ENCODE measurements around the gene NELFE.
"Not testable (repeated sequence)": the region's sequence is repeated elsewhere in the genome, so short reads cannot be mapped to it uniquely, and the experiment has no call there.

Gene NELFE

DNA sequence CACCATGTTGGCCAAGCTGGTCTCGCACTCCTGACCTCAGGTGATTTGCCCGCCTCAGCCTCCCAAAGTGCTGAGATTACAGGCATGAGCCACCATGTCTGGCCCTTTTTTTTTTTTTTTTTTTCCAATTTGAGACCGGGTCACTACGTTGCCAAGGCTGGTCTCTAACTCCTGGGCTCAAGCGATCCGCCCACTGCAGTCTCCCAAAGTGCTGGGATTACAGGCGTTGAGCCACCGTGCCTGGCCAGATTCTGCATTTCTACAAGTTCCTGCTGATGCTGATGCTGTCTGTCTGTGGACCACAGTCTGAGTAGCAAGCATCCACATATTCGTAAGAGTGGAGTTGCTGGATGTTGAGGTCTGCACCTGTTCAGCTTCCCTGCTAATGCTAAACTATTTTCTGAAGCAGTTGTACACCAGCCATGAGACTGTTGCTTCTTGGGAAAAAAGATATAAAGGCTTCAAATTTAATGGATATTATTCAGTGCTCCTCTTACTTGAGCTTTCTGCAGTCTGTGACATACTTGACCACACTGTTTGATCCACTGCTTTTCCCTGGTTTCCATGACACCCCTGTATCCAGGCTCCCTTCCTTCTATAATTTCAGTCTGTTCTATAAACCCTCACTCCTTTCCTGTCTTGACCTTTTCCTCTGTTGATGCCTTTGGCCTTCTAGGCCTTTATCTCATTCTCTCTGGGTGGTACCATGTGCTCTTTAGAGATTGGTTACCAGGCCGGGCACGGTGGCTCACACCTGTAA, 46.8 kb downstream of the NELFE start:
- no peaks in the 10 kb centered on the region for H3K4me1 ChIP-seq (ENCODE audit: control insufficient read depth, insufficient read depth, low read length, poor library complexity, severe bottlenecking)
- H3K27ac ChIP-seq (ENCODE audit: low read depth, low read length, severe bottlenecking) = no peak overlapping the region
- no peaks in the 10 kb centered on the region for H3K9me3 ChIP-seq (ENCODE audit: control insufficient read depth, low read length)
- H3K36me3 ChIP-seq (ENCODE audit: control insufficient read depth, insufficient read depth, low read length) = no peaks in the 10 kb centered on the region
- H3K4me3 ChIP-seq (ENCODE audit: extremely low read depth, insufficient read depth, low read length, poor library complexity, severe bottlenecking) = no peak overlapping the region
- WGBS, 2 experiments (ENCODE audit: insufficient coverage in 2 of 2) = 77 to 81% methylated on average over 10 to 11 of the region's 11 CpGs

DNA sequence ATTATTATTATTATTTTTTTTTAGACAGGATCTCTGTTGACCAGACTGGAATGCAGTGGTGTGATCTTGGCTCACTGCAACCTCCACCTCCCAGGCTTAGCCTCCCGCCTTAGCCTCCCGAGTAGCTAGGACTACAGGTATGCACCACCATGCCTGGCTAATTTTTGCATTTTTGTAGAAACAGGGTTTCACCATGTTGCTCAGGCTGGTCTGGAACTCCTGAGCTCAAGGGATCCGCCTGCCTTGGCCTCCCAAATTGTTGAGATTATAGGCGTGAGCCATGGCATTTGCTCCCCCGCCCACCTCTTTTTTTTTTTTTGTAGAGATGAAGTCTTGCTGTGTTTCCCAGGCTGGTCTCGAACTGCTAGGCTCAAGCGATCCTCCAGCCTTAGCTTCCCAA, 49.5 kb downstream of the NELFE start:
- not testable (repeated sequence) for H3K36me3 ChIP-seq (ENCODE audit: control insufficient read depth, insufficient read depth, low read length); H3K9me3 ChIP-seq (ENCODE audit: control insufficient read depth, low read length); H3K4me3 ChIP-seq (ENCODE audit: extremely low read depth, insufficient read depth, low read length, poor library complexity, severe bottlenecking); H3K4me1 ChIP-seq (ENCODE audit: control insufficient read depth, insufficient read depth, low read length, poor library complexity, severe bottlenecking); H3K27ac ChIP-seq (ENCODE audit: low read depth, low read length, severe bottlenecking)
- 81 to 84% methylated on average over 7 of the region's 7 CpGs for WGBS, 2 experiments (ENCODE audit: insufficient coverage in 2 of 2)

DNA sequence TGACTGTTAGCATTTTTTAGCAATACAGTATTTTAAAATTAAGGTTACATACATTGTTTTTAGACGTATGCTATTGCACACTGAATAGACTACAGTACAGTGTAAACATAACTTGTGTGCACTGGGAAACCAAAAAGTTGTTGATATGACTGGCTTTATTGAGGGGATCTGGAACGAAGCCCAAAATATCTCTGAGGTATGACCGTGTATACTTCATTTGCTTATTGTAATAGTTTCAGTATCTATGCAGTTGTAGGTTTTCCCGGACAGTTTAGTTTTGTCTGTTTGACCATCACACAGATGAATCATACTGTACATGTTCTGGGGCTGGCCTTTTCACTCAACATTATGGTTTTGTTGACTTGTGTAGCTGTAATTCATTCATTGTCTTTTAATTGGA, 50.0 kb downstream of the NELFE start:
- H3K9me3 ChIP-seq (ENCODE audit: control insufficient read depth, low read length) = no peaks in the 10 kb centered on the region
- H3K4me3 ChIP-seq (ENCODE audit: extremely low read depth, insufficient read depth, low read length, poor library complexity, severe bottlenecking) = no peak overlapping the region
- H3K27ac ChIP-seq (ENCODE audit: low read depth, low read length, severe bottlenecking) = no peak overlapping the region
- no peaks in the 10 kb centered on the region for H3K36me3 ChIP-seq (ENCODE audit: control insufficient read depth, insufficient read depth, low read length)
- H3K4me1 ChIP-seq (ENCODE audit: control insufficient read depth, insufficient read depth, low read length, poor library complexity, severe bottlenecking) = no peaks in the 10 kb centered on the region
- 93% methylated on average over 2 of the region's 4 CpGs; no CpG with 5 or more reads in 1 of the 2 experiments for WGBS, 2 experiments (ENCODE audit: insufficient coverage in 2 of 2)

DNA sequence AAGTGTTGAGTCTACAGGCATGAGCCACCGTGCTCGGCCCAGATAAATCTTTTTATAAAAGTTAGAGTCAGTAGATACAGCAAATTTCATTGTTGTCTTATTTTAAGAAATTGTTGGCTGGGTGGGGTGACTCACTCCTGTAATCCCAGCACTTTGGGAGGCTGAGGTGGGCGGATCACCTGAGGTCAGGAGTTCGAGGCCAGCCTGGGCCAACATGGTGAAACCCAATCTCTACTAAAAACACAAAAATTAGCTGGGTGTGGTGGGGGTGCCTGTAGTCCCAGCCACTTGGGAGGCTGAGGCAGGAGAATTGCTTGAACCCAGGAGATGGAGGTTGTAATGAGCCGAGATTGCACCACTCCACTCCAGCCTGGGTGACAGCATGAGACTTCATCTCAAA, 50.5 kb downstream of the NELFE start:
- not testable (repeated sequence) for H3K4me3 ChIP-seq (ENCODE audit: extremely low read depth, insufficient read depth, low read length, poor library complexity, severe bottlenecking); H3K4me1 ChIP-seq (ENCODE audit: control insufficient read depth, insufficient read depth, low read length, poor library complexity, severe bottlenecking); H3K36me3 ChIP-seq (ENCODE audit: control insufficient read depth, insufficient read depth, low read length); H3K27ac ChIP-seq (ENCODE audit: low read depth, low read length, severe bottlenecking); H3K9me3 ChIP-seq (ENCODE audit: control insufficient read depth, low read length)
- 86% methylated on average over 3 of the region's 5 CpGs; no CpG with 5 or more reads in 1 of the 2 experiments for WGBS, 2 experiments (ENCODE audit: insufficient coverage in 2 of 2)

DNA sequence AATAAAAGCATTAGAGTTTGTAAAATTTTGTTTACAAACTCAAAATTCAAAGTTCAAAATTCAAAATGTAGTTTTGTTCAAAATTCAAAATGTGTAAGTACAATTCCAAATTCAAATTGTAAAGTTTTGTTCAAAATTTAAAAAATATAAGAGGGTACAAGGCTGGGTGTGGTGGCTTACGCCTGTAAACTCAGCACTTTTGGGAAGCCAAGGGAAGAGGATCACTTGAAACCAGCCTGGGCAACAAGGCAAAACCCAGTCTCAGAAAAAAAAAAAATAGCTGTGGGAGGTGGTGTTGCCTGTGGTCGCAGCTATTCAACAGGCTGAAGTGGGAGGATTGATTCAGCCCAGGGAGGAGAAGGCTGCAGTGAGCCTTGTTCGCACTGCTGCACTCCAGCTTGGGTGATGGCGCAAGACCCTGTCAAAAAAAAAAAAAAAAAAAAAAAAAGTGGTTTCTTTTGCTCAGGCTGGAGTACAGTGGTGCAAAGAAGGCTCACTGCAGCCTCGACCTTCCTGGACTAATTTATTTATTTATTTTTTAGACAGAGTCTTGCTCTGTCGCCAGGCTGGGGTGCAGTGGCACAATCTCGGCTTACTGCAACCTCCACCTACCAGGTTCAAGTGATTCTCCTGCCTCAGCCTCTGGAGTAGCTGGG, 51.5 kb downstream of the NELFE start:
- Histone ChIP-seq H3K9me3 (ENCODE audit: control insufficient read depth, low read length) (no peaks in the 10 kb centered on the region), H3K36me3 (ENCODE audit: control insufficient read depth, insufficient read depth, low read length) (no peaks in the 10 kb centered on the region), H3K27ac (ENCODE audit: low read depth, low read length, severe bottlenecking) (no peak overlapping the region), H3K4me1 (ENCODE audit: control insufficient read depth, insufficient read depth, low read length, poor library complexity, severe bottlenecking) (no peaks in the 10 kb centered on the region), H3K4me3 (ENCODE audit: extremely low read depth, insufficient read depth, low read length, poor library complexity, severe bottlenecking) (no peak overlapping the region)
- WGBS, 2 experiments (ENCODE audit: insufficient coverage in 2 of 2) = 74 to 100% methylated on average over 2 to 4 of the region's 7 CpGs

DNA sequence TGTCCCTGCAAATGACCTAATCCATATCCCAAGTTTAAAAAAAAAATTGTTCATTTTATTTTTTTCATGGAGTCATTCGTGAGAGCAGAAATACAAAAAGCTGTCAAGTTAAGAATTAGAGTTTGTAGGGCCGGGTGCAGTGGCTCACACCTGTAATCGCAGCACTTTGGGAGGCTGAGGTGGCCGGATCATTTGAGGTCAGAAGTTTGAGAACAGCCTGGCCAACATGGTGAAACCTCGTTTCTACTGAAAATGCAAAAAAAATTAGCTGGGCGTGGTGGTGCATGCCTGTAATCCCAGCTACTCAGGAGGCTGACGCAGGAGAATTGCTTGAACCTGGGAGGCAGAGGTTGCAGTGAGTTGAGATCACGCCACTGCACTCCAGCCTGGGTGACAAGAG, 52.0 kb downstream of the NELFE start:
- not testable (repeated sequence) for H3K9me3 ChIP-seq (ENCODE audit: control insufficient read depth, low read length); H3K27ac ChIP-seq (ENCODE audit: low read depth, low read length, severe bottlenecking); H3K4me1 ChIP-seq (ENCODE audit: control insufficient read depth, insufficient read depth, low read length, poor library complexity, severe bottlenecking); H3K36me3 ChIP-seq (ENCODE audit: control insufficient read depth, insufficient read depth, low read length); H3K4me3 ChIP-seq (ENCODE audit: extremely low read depth, insufficient read depth, low read length, poor library complexity, severe bottlenecking)
- 88 to 92% methylated on average over 7 of the region's 8 CpGs for WGBS, 2 experiments (ENCODE audit: insufficient coverage in 2 of 2)

DNA sequence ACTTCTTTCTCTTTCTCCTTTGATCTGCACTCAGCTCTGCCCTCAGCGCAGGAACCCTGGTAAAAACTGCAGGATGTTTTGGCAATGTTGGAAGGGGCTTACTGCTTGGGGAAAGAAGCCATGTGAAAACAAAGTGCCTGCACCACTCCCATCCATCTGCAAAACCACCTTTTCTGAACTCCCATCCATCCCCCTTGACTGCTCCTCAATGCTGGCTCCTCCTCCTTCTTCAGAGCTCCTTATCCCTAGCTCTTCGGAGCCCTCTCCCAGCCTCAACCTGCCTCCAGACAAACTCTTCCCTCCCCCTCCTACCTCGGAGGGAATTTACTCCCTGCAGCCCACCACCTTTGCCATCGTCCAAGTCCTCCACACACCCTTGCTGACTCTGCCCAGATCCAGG, 52.6 kb downstream of the NELFE start:
- Histone ChIP-seq H3K4me3 (ENCODE audit: extremely low read depth, insufficient read depth, low read length, poor library complexity, severe bottlenecking) (no peak overlapping the region), H3K4me1 (ENCODE audit: control insufficient read depth, insufficient read depth, low read length, poor library complexity, severe bottlenecking) (peaks cover under 1% of the 10 kb centered on the region), H3K36me3 (ENCODE audit: control insufficient read depth, insufficient read depth, low read length) (no peaks in the 10 kb centered on the region), H3K9me3 (ENCODE audit: control insufficient read depth, low read length) (no peaks in the 10 kb centered on the region), H3K27ac (ENCODE audit: low read depth, low read length, severe bottlenecking) (no peak overlapping the region)
- WGBS, 2 experiments (ENCODE audit: insufficient coverage in 2 of 2) = 0 to 11% methylated on average over 2 to 3 of the region's 4 CpGs

DNA sequence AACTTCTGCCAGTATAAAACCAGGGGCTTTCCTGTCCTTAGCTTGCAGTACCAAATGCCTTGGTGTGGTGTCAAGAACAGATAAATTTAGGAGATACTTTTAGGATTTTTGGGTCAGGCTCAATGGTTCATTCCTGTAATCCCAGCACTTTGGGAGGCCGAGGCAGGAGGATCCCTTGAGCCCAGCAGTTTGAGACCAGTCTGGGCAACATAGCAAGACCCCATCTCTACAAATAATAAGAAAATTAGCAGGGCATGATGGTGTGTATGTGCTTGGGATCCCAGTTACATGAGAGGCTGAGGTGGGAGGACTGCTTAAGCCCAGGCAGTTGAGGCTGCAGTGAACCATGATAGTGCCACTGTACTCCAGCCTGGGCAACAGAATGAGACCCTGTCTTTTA, 53.7 kb downstream of the NELFE start:
- Histone ChIP-seq H3K9me3 (ENCODE audit: control insufficient read depth, low read length) (no peaks in the 10 kb centered on the region), H3K27ac (ENCODE audit: low read depth, low read length, severe bottlenecking) (no peak overlapping the region), H3K4me1 (ENCODE audit: control insufficient read depth, insufficient read depth, low read length, poor library complexity, severe bottlenecking) (peaks cover 2% of the 10 kb centered on the region), H3K4me3 (ENCODE audit: extremely low read depth, insufficient read depth, low read length, poor library complexity, severe bottlenecking) (no peak overlapping the region), H3K36me3 (ENCODE audit: control insufficient read depth, insufficient read depth, low read length) (no peaks in the 10 kb centered on the region)
- WGBS, 2 experiments (ENCODE audit: insufficient coverage in 2 of 2) = no CpG with 5 or more reads among the region's 1 CpG

DNA sequence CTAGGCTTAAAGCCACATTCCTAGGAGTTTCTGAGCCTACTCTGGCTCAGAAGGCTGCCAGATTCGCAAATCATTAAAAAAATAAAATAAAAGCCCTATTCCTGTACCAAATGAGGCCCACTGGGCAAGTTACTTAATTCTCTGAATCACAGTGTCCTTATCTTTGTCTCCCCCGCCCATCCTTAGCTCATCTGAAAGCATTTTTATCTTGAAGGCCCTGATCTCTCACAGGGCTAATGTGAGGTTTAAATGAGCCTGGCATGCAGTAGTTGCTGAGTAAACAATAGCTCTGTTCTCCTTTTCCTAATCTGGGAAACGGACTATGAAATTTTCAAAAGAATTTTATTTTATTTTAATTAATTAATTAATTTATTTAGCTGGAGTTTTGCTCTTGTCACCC, 54.8 kb downstream of the NELFE start:
- no peaks in the 10 kb centered on the region for H3K9me3 ChIP-seq (ENCODE audit: control insufficient read depth, low read length)
- WGBS, 2 experiments (ENCODE audit: insufficient coverage in 2 of 2) = 80 to 90% methylated on average over 1 of the region's 3 CpGs
- no peak overlapping the region for H3K4me3 ChIP-seq (ENCODE audit: extremely low read depth, insufficient read depth, low read length, poor library complexity, severe bottlenecking)
- peaks cover 3% of the 10 kb centered on the region for H3K36me3 ChIP-seq (ENCODE audit: control insufficient read depth, insufficient read depth, low read length)
- no peak overlapping the region for H3K27ac ChIP-seq (ENCODE audit: low read depth, low read length, severe bottlenecking)
- peaks cover 10% of the 10 kb centered on the region for H3K4me1 ChIP-seq (ENCODE audit: control insufficient read depth, insufficient read depth, low read length, poor library complexity, severe bottlenecking)
